Fibroblast of skin of abdomen (primary cell): ENCODE data around the gene TPCN2.

ENCODE experiments used
- DNase-seq: peaks from one replicate; pipeline ENCODE4 v3.0.0-alpha.2; 2013

TPCN2 gene

DNA sequence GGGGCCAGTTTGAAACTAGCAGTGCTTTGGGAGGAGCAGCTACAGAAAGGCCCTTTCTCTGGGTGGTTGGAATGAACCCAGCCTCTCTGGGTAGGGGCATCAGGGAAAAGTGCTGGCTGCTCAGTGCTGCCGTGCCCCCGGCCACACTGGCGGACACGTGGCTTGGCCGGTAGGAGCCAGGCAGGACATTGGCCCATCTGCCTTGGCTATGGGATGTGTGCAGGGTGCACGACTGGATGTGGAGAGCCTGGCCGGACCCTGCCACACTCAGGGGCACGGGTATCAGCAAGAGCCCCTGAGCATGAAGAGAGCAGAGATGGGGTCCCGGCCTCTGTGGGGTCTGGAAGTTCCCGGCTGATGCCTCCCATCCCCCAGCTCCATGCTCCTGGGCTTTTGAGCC lies 46.6 kb downstream of the TPCN2 start:
- DNase-seq = no peak

DNA sequence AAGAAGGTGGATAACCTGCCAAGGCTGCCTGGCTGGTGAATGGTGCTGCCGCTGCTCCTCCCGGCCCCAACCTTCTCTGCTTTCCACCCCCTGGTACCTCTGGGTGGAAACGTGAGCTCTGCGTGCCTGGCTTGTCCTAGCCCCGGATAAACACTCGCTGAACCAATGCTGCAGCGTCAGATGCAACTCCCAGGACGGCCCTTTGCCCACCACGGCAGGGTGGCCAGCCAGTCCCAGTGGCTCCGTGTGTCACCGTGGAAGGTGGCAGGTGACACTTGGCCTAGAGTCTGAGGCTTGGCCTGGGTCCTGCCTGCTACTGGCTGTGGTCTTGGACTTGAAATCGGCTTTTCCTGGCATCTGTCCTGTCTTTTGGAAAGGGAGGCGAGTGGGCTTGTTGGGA lies 47.7 kb downstream of the TPCN2 start:
- DNase-seq = no peak

DNA sequence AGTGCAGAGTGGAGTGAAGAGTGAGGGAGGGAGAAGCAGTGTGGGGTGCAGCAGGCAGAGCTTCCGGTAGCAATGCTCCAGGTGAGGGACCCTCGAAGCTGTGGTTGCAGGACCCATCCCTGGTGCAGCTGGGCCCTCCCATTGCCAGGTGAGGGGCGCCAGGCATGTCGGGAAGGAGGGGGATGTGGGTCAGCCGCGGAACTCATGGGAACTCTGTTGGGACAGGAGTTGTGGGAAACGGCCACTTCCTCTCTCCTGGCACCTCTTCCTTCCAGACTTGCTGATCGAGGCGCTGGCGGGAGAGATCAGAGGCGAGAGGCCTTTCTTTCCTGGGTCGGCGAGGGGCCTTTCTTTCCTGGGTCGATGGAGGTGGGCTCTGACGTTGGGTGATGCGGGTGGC lies 48.5 kb downstream of the TPCN2 start:
- DNase-seq = no peak

DNA sequence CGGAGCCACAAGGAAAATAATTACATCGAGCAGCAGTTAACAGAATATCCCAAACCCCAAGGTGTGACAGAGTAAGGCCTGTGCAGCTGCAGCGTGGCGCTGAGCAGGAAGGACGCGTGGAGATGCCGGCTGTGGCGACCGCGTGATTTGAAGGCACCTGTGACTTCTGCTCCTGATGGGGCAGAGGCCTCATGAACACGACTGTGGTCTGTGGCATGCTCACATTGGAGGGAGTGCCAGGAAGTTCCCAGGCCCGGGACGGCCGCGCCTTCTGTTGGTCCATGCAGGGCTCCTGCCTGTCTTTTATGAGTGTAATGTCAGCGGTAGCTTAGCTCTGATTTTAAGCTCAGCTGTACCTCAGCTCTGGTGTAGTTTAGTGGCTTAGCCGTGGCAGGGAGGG lies 50.4 kb downstream of the TPCN2 start:
- DNase-seq = no peak

DNA sequence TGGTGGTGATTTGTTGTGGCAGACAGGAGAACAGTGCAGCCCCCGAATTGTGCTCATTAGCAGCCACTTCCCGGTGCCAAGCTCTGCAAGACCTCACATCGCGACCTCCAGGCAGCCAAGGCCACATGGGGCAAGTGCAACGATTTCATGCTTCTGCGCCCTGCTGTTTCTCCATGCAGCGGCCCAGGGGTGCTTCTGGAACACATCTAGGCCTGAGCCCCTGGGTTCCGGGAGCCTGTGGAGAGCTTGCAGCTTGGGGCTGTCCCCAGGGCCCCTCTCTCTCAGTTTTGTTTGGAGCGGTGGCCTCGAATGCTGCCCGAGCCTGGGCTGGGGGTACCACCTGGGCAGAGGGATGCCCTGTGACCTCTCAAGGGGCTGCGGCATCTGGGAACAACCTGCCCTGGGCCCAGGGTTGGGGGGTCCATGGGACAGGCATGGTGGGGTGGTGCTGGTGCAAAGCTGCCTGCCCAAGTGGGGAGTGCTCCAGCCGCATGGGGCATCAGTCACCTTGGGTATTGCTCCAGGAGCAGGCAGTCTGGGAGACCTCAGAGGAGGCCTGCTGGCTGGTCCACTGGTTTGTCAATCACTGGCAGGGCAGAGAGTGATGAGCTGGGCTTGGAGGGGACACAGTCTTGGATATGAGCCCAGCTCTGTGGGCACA lies 51.9 kb downstream of the TPCN2 start:
- DNase-seq = no peak

DNA sequence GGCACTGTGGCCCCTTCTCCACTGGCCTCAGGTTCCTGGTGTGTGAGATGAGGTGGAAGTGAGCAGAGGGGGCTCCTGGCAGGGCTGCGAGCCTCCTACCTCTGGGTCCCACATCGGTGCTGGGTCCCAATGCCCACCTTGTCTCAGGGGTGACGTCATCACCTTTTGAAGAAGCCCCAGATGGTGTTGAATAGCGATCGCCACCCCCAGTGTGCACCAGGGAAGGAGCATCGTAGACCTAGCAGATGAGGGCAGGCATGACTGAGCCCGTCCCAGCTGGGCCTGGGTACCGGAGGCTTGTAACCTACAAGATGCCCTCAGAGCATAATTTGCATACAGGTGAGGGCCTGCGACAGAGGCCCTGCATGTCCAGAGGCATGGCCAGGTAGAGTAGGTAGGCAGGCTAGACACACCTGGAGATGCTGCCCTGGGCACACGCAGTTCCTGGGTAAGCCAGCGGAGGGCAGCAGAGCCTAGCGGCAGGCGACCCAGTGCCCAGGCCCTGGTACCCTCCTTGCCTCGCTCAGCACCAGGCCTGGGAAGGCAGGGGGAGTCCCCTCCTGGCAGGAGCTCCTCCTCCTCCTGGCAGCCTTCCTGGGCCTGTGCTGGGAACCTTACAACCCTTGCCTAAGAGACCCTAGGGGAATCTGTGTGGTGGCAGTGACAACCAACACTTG lies 52.5 kb downstream of the TPCN2 start:
- DNase-seq = peak; percentile 72

DNA sequence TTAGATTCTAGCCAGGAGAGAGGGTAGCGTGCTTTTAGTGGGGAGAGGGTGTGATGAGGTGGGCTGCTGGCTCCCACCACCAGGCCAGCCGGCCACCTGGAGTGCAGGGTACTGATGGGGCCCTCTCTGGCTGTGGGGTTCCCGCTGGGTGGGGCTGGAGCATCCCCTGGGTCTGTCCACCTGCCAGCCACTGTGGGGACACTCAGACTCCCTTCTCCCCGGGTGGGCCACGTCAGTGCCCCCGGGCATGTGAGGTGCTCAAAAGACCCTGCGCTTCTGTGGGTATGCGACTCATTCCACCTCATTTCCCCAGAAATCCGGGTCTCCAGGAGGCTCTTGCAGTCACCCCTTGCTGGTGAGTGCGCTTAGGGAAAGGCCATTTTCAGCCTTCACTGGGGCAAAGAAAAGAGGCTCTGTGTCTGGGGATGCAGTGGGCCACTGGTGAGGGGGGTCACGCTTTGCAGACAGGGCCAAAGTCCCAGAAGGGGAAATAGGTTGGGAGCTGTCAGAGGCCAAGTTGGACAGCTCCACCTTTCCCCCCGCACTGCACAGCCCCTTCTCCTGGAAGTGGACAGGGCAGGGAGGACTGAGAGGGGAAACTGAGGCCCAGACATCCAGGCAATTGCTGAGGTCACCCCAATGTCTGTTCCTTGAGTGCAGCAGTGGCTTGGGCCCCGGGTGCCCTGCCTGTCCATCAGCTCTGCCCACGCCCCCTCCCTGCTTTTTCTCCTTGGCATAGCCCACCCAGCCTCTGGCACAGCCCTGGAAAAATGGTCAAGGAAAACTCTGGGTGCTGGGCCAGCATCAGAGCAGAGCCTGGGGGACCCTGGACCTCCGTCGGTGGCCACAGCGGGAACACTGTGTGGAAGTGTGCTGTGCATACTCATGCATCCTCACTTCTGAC lies 53.3 kb downstream of the TPCN2 start:
- no peak for DNase-seq

DNA sequence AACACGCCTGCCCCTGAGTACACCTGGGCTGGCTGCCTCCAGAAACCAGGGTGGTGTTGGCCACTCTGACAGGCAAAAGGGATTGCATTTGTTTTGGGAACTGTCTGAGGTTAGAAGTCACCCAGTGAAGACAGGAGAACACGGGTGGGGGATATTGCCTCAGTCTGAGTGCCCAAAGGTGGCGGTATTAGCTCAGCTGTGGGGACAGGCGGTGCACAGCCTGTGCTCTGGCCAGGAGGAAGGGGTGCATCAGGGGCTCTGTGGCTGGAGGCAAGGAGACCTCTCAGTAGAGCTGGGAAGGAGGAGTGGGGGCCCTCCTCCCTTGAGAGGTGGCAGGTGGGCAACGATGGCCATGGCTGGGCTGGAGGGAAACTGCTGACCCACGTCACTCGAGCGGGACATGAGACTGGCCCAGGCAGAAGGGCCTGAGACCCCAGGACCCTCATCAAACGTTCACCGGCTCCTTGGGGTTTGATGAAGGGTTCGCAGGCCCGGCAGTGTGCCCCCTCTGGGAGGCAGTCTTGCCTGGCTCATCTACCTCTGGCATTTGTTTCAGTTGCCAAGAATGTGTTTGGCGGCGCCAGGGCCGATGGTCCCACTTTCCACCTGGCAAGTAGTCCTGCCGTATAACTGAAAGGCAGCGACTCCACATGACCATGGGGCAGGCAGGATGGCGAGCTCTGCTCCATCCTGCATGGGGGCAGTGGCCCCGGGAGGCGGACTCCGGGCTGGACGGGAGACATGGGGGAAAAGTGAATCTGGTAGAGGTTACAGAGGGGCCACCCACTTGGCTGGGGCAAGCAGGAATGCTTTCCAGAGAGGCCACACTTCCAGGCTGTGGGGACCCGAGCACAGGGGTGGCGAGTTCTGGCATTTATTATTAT lies 54.2 kb downstream of the TPCN2 start:
- peak; percentile 9 for DNase-seq

DNA sequence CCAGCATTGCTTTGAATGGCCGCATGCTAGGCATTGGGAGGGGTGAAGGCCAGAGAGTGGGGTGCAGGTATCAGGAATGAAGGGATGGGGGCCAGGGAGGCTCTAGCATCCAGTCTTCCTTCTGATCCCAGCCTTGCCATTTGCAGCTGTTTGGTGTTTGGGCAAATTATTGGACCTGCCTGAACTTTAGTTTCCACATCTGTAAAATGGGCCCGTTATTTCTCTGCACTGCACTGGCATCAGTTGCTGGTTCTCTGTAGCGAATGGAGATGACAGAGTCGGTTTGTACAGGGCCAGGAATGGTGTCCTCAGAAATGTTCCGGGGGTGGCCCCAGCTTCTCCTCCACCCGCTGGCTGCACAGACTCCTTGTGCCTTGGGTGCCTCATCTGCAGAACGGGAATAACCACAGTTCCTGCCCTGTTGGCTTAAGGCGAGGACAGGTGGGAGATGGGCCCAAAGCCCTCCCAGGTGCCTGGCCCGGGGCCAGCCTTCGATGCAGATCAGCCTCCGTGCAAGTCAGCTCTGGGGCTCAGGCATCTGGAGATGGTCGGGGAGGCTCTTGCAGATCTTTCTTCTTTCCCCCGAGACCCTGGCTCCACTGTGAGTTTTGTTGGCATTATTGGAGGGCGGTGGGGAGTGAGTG lies 55.6 kb downstream of the TPCN2 start:
- no peak for DNase-seq

DNA sequence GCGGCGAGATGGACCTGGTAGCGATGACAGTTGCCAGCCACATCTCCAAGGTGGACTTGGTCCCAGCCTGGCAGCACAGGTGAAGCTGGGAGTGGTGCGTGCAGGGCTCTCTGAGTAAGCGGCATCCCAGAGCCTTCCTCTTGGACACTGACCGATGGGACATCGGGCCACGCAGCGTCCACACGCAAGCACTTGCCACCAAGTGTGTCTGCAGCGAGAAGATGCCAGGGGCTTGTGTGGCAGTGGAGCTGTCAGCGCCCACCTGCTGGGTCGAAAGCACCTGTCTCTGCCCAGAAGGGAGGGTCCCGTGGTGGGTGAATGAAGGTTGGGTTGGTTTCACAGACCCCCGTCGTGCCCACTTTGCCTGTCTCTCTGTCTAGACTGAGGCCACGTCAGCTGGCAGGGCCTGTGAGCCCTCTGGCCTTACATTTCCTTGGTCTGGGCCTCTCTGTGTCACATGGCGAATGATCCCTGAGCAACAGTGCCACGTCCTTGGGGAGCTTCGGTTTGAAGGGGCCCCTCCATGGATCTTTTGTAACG lies 56.2 kb downstream of the TPCN2 start:
- no peak for DNase-seq

DNA sequence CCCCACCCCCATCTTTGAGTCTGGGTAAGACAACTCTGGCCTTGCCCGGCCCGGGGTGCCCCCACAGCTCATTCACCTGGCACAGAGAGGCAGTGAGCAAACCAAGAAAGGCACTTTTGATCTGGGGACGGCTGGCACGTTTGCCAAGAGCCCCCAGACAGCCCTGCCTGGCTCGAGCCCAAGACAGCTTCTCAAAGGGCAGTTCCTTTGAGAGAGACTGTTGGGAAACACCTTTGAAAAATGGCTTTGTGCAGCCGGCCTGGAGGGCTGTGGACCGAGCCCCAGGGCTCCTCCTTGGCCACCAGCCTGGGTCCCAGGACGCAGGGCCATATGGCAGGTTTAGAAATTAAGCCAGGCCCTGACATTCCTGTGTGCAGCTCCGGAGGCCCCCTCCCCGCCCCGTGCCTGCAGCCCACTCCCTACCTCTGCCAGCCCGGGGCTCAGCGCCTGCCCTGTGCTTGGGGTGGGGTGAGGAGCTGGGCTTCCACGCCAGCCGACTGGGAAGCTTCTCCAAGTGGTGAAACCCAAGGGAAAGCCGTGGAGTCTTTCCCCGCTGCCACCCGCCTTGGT lies 56.8 kb downstream of the TPCN2 start:
- no peak for DNase-seq

DNA sequence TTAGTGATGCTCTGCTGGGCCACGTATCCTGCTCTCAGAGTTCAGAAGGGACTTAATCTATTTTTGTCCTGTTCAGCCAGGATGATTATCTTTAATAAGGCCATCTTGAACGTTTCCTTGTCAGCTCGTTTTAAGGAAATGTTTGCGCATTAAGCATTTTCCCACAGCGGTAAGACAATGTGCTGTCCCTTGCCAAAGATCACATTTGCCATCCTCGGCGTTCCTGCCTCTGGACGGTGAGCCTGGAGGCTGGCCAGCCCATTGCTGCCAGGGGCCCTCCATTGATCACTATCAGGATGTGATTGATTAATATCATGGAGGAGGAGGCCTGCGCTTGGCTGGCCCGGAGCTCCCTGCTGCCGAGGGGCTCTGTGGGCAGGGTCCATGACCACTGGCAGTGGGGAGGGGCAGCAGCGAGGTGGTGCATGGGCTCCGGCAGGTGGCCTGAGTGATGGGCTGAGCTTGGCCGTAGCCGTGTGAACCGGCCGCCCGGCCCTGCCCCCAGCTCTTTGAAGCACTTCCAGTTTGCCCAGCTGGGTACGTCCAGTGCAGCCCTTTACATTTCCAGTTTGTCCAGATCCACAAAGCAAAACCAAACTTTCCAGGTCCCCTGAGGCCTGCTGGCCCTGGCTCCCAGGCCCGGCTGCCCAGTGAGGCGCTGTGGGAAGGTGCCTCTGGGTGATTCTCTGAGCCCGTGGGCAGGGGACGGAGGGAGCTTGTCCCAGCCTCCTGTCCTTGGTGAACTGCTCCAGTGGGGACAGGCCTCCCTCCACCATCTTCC lies 57.5 kb downstream of the TPCN2 start:
- DNase-seq = no peak

DNA sequence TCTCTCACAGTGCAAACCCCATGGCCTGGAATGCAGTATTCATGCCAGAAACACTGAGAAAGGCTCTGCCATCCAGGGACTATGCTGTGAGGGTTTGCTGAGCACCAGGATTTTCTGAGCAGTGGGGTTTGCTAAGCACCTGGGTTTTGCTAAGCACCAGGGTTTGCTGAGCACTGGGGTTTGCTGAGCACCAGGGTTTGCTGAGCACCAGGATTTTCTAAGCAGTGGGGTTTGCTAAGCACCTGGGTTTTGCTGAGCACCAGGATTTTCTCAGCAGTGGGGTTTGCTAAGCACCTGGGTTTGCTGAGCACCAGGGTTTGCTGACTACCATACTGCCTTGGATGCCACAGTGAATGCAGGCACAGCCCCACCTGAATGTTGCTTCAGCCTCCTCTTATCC lies 58.7 kb downstream of the TPCN2 start:
- DNase-seq = no peak

DNA sequence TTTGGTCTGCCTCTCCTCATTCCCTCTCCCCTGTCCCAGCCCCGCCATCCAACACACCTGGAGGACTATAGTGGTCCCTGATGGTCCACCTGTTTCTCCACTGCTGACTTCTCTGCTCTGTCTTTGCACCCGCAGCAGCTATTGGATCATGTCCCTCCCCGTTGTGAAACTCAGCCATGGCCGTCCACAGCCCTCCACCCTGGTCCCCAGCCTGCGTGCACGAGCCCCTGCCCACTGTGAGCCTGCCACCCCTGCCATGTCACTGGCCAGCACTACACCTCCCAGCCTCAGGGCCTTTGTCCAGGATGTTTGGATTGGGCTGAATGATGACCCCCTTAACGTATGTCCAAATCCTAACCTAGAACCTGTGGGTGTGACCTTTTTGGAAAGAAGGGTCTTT lies 59.3 kb downstream of the TPCN2 start:
- no peak for DNase-seq

DNA sequence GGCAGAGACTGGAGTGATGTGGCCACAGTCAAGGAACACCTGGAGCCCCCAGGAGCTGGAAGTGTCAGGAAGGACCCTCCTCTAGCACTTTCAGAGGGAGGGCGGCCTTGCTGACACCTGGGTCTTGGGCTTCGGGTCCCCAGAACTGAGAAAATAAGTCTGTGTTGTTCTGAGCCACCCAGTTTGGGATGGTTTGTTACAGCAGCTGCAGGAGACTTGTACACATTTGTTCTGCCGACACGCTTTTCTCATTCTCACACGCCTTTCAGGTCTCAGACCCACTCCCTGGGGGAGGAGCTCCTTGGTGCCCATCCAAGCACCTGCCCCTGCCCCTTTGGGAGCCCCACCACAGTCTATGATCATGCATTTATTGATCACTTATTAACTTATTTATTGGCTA lies 59.8 kb downstream of the TPCN2 start:
- no peak for DNase-seq

DNA sequence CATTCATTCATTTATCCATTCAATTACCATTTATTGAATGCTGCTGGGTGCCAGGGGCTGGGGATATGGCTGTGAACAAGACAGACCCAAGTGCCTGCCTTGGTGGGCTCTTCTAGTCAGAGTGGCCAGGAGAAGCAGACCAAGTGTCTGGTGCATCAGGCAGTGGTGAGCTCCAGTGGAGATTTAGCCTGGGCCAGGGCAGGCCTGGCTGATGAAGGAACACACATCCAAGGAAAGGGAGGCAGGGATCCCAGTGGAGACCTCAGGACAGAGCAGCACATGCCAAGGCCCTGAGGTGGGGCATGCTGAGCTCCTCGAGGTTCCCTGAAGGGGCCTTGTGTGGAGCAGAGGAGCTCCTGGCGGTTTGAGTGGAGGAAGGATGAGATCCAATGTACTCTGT lies 60.4 kb downstream of the TPCN2 start:
- DNase-seq = no peak

DNA sequence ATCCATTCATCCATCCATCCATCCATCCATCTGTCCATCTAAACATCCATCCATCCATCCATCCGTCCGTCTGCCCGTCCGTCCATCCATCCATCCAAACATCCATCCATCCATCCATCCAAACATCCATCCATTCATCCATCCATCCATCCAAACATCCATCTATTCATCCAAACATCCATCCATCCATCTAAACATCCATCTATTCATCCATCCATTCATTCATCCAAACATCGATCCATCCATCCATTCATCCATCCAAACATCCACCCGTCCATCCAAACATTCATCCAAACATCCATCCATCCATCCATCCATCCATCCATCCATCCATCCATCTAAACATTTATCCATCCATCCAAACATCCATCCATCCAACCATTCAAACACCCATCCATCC lies 61.7 kb downstream of the TPCN2 start:
- no peak for DNase-seq

DNA sequence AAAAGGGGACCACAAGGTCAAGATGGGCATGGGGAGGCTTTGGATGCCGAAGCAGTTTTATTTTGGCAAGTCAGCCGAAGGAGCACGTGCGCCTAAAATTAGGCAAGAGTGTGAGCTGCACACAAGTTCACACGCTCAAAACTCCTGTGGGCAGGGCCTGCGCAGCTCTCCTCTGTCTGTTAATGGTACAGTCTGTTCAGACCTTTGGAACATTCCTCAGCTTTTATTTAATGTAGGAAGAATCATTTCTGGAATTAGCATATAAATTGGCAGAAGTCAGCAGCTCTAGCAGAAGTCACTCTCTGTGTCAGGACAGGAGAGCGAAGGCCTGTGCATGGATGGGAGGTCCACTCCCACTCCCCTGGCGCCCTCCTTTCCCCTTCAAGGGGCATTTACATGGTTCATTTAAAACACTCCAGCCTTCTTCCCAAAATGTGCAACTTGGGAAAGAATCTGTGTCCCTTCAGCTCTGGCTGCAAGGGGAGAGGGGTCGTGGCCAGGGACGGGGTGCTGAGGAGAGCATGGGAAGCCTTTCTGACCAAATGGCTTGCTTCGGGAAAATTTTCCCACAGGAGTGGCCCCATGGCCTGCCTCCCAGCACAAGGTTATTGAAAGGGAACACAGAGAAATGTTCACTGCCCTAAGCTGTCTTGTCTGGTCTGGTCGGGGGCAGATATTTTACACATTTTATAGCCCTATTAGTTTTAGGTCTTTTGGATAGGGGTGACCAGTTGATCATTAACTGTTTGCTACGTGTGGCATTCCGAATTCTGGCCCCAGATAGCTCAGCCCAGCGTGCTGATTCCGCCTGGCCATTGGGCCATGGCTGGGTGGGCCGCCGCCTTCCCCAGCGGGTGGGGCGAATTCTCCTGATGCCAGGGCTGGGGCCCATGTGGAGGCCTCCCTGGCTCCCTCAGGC lies 63.2 kb downstream of the TPCN2 start:
- DNase-seq = no peak

DNA sequence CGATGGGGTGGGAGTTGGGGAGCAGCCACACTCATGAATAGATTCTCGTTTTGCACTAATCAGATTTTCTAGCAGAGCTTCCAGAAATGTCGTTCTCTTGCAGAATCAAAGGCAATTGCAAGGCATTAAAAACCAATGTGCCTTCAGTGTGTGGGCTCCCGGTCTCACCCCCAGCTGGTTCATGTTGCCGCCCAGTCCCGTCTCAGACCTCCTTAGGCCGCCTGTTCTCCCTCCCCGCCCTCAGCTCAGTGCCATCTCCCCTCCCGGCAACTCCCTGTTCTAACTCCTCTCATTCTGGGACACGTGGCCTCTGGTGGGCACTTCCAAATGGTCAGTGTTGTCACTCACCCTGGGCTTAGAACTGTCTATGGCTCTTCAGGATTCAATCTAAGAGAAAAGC lies 64.5 kb downstream of the TPCN2 start:
- DNase-seq = no peak
